Head of caudate nucleus (tissue), 42 donors: ENCODE measurements around the gene SMG5.
"Not testable (repeated sequence)": the region's sequence is repeated elsewhere in the genome, so short reads cannot be mapped to it uniquely, and the experiment has no call there.

Experiments used
- DNase-seq, 42 donors: peaks; one replicate each; pipeline versions ENCODE4 v3.0.0 to v3.0.0-alpha.2; 2020 to 2021; ENCODE audit warnings: mixed read lengths in 7 of 42
- intact Hi-C: fragments of 100-400 bp; cut with DNase I; formaldehyde crosslinking; loops from one replicate; pipeline ENCODE4 v1.15.0; 2022

The SMG5 gene

DNA sequence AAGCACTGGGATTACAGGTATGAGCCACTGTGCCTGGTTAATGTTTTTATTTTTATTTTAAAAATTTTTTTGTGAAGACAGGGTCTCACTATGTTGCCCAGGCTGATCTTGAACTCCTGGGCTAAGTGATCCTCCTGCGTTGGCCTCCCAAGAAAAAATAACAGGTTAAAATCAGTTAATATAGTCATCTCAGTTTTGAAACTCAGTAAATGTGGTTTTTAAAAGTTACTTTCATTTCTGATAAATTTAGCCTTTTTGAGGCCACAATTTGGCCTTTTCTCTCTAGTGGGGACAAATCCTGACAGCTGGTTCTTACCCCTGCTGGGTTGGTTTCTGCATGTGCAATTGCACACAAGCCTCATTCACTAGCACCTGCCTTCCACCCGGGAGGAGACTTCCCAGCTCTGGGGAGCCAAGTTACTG is 56.5 kb downstream of the SMG5 start:
- DNase-seq: no peak
- intact Hi-C loops: no loop called here

DNA sequence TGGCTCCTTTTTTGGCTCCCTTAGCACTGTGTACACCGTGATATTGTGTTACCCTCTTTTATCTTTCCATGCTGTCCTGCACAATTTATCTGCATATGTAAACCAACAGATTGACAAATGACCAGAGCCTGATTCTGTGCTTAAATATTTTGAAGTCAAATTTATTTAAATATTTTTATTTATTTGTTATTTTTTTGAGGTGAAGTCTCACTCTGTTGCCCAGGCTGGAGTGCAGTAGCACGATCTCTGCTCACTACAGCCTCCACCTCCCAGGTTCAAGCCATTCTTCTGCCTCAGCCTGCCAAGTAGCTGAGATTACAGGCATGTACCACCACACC is 57.0 kb downstream of the SMG5 start:
- DNase-seq: no peak
- intact Hi-C loops: no loop called here

DNA sequence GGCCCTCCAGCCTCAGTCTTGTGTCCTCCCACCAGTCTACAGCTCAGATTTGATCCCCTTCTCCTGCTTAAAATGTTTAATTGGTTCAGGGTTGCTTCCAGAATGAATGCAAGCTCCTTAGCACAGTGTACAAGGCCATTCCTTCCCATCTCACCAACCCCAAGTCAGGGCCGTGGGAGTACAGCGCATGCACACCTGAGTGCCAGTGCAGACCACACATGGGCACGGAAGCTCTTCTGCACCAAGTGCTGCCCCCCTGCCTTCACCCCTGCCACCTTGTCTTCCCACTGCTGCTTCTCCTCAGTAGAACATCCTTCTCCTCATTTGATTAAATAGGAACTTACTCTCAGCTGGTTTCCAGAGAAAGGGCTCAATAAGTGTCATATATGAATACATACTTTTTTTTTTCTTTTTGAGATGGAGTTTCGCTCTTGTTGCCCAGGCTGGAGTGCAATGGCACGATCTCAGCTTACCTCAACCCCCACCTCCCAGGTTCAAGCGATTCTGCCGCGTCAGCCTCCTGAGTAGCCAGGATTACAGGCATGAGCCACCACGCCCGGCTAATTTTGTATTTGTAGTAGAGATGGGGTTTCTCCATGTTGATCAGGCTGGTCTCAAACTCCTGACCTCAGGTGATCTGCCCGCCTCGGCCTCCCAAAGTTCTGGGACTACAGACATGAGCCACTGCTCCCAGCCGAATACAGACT is 60.5 kb downstream of the SMG5 start:
- DNase-seq: no peak
- intact Hi-C loops: loop anchor here (5.0 kb wide), 1 partner anchor 75 kb away; no protein-coding TSS in a partner anchor

- intact Hi-C loops: loop anchor here (5.0 kb wide), 1 partner anchor 73 kb away; no protein-coding TSS in a partner anchor
Observed at GRCh38 chr1:156220226-156220625, 62.4 kb downstream of the SMG5 start.

GRCh38 chr1:156217871-156218270 is 64.8 kb downstream of the SMG5 start:
- intact Hi-C loops: no loop called here
- peak in 1 of 42 donors; percentile 39 for DNase-seq

More at GRCh38 chr1:156220226-156220625, 62.4 kb downstream of the SMG5 start:
- DNase-seq: no peak

DNA sequence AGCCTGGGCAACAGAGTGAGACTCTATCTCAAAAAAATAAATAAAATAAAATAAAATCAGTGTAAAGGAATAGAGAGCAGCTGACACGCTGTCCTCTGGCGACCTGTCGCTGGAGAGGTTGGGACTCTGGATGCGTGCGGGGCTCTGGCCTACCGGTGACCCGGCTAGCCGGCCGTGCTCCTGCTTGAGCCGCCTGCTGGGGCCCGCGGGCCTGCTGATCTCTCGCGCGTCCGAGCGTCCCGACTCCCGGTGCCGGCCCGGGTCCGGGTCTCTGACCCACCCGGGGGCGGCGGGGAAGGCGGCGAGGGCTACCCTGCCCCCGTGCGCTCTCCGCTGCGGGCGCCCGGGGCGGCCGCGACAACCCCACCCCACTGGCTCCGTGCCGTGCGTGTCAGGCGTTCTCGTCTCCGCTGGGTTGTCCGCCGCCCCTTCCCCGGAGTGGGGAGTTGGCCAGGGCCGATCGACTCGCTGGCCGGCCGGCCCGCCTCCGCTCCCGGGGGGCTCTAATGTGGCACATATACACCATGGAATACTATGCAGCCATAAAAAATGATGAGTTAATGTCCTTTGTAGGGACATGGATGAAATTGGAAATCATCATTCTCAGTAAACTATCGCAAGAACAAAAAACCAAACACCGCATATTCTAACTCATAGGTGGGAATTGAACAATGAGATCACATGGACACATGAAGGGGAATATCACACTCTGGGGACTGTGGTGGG is 66.1 kb downstream of the SMG5 start:
- intact Hi-C loops: not testable (repeated sequence)

GRCh38 chr1:156214024-156214748 is 68.4 kb downstream of the SMG5 start:
- intact Hi-C loops: no loop called here
- no peak for DNase-seq

More for the DNA sequence above, 66.1 kb downstream of the SMG5 start:
- not testable (repeated sequence) for DNase-seq

DNA sequence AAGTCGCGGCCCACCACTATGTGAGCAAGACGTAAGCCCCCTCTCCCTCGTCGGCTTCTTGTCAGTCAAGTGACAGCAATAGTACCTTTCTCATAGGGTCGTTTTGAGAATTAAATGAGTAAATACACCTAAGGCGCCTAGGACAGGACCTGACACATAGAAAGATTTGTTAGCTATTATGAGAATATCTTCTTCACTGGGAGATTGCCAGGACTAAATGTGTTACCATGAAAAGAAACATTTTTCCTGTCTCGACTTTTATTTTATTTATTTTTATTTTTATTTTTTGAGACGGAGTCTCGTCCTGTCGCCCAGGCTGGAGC is 69.0 kb downstream of the SMG5 start:
- intact Hi-C loops: no loop called here
- no peak for DNase-seq

DNA sequence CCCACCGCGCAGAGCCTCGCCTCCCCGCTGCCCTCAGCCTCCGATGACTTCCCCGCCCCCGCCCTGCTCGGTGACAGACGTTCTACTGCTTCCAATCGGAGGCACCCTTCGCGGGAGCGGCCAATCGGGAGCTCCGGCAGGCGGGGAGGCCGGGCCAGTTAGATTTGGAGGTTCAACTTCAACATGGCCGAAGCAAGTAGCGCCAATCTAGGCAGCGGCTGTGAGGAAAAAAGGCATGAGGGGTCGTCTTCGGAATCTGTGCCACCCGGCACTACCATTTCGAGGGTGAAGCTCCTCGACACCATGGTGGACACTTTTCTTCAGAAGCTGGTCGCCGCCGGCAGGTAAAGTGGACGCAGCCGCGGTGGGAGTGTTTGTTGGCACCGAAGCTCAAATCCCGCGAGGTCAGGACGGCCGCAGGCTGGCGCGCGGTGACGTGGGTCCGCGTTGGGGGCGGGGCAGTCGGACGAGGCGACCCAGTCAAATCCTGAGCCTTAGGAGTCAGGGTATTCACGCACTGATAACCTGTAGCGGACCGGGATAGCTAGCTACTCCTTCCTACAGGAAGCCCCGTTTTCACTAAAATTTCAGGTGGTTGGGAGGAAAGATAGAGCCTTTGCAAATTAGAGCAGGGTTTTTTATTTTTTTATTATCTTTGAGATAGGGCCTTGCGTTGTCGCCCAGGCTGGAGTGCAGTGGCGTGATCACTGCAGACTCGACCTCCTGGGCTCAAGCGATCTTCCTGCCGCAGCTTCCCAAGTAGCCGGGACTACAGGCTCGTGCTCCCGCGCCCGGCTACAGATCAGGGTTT is 69.6 kb downstream of the SMG5 start, which contains the start of gene PMF1:
Gene PMF1, plus strand, starts transcription at position 175 of the 811 bp plus-strand sequence. Its CDS starts 9 bp downstream, at position 184.
- peak; percentile 96 to 99 (median 98) for DNase-seq
- intact Hi-C loops: no loop called here

DNA sequence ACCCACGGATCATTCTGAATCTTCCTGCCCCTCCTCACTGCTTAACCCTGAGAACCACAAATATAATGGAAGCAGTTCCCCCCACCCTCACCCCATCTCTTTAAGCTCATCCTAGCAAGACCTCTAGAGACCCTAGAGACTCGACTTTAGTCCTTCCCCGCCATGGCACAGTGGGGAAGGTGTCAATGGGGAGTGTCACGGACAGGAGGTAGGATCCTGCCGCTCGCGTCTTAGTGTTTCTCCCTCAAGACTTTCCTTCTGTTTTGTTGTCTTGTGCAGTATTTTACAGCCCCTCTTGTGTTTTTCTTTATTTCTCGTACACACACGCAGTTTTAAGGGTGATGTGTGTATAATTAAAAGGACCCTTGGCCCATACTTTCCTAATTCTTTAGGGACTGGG is 70.5 kb downstream of the SMG5 start:
- no peak for DNase-seq
- intact Hi-C loops: no loop called here

- DNase-seq: peak in 1 of 42 donors; percentile 11
- intact Hi-C loops: no loop called here
Observed at GRCh38 chr1:156211243-156211642, 71.4 kb downstream of the SMG5 start.

DNA sequence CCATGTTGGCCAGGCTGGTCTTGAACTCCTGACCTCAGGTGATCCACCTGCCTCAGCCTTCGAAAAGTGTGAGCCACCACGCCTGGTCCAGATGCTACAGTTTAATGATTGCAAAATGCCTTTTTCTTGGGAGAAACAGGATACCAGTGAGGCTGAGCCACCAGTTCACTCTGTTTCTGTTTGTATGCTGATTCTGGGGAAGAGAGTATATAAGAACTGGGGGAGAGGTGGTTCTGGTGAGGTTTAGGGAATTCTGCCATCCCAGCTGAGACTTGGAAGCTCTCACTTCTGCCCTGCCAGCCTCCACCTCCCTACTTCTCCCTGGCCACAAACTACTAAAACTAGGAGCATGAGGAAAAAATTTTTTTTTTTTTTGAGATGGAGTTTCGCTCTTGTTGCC is 77.9 kb downstream of the SMG5 start:
- intact Hi-C loops: no loop called here
- no peak for DNase-seq

DNA sequence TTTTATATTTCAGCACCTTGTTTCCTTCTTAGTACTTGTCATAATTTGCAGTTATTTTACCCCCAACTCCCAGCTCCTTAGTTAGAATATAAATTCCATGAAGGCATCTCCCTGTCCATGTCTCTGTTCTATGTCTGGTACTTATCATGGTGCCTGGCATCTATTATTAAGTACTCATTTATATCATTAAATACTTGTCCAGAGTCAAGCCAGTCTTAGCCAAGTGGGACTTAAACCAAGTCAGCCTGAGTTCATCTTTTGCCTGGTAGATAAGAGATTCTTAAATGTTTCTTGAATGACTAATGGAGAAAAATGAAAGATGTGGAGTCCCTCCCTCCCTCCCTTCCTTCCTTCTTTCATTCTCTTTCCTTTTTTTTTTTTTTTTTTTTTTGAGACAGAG is 79.3 kb downstream of the SMG5 start:
- intact Hi-C loops: no loop called here
- no peak for DNase-seq

GRCh38 chr1:156200044-156200443 is 82.6 kb downstream of the SMG5 start:
- peak in 2 of 42 donors; percentile 5 to 10 for DNase-seq
- intact Hi-C loops: no loop called here
